ENCODE data around the gene UCK2. TPM values are rescaled to one million over a fixed set of nuclear protein-coding genes. Genes with fewer than 3 reads are reported as not detected.

The UCK2 gene
- total RNA-seq, 1 experiment from 2014 or later: 88.4 TPM

DNA sequence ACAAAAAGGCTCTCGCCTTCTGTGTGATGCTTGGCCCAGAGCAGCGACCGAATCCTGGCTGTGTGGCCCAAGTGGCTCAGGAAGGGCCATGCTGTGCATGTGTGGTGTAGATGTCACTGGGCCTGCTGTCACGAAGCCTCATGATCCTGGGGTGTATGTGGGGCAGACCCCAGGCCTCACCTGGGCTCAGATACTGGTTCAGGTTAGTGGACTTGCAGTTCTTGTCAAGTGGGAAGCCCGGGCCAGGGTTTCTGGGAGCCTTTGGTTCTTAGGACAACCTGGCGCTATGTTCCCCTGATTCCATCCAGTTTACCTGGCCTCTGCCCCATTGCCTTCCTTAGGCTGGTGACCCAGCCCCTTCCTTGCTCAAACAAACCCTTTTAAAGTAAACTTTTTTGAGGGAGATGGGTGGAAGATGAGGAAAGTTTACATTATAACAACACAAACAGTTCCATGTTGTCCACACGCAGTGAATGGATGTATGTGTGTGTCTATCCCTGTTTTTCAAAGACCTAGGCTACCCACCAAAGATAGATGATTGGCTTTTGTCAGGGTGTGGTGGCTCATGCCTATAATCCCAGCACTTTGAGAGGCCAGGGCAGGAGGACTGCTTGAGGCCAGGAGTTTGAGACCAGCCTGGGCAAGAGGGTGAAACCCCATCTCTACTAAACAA lies 84.3 kb downstream of the UCK2 start:
- no TSS peak for BruUV-seq (replicated peaks)
- no peak for TF ChIP-seq JUND (IDR thresholded peaks at IDR 0.05)
- no peak for TF ChIP-seq EZH2phosphoT487 (IDR thresholded peaks at IDR 0.05; ENCODE audit: borderline replicate concordance)
- TF ChIP-seq, protein P1, sequence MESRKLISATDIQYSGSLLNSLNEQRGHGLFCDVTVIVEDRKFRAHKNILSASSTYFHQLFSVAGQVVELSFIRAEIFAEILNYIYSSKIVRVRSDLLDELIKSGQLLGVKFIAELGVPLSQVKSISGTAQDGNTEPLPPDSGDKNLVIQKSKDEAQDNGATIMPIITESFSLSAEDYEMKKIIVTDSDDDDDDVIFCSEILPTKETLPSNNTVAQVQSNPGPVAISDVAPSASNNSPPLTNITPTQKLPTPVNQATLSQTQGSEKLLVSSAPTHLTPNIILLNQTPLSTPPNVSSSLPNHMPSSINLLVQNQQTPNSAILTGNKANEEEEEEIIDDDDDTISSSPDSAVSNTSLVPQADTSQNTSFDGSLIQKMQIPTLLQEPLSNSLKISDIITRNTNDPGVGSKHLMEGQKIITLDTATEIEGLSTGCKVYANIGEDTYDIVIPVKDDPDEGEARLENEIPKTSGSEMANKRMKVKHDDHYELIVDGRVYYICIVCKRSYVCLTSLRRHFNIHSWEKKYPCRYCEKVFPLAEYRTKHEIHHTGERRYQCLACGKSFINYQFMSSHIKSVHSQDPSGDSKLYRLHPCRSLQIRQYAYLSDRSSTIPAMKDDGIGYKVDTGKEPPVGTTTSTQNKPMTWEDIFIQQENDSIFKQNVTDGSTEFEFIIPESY (IDR thresholded peaks at IDR 0.05; ENCODE audit: extremely low read depth, insufficient replicate concordance, low read length): no peak
- TF ChIP-seq EGR1 (IDR thresholded peaks at IDR 0.05; ENCODE audit: low read depth): no peak
- TF ChIP-seq YY1 (IDR thresholded peaks at IDR 0.05; ENCODE audit: extremely low read depth, insufficient replicate concordance, low read depth, low read length): no peak
- TF ChIP-seq, protein P2, sequence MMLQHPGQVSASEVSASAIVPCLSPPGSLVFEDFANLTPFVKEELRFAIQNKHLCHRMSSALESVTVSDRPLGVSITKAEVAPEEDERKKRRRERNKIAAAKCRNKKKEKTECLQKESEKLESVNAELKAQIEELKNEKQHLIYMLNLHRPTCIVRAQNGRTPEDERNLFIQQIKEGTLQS (IDR thresholded peaks at IDR 0.05): no peak
- TF ChIP-seq FOSL1 (IDR thresholded peaks at IDR 0.05; ENCODE audit: low read depth): no peak
- TF ChIP-seq, protein P3, sequence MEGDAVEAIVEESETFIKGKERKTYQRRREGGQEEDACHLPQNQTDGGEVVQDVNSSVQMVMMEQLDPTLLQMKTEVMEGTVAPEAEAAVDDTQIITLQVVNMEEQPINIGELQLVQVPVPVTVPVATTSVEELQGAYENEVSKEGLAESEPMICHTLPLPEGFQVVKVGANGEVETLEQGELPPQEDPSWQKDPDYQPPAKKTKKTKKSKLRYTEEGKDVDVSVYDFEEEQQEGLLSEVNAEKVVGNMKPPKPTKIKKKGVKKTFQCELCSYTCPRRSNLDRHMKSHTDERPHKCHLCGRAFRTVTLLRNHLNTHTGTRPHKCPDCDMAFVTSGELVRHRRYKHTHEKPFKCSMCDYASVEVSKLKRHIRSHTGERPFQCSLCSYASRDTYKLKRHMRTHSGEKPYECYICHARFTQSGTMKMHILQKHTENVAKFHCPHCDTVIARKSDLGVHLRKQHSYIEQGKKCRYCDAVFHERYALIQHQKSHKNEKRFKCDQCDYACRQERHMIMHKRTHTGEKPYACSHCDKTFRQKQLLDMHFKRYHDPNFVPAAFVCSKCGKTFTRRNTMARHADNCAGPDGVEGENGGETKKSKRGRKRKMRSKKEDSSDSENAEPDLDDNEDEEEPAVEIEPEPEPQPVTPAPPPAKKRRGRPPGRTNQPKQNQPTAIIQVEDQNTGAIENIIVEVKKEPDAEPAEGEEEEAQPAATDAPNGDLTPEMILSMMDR (IDR thresholded peaks at IDR 0.05 in 2 of 3, conservative IDR thresholded peaks at IDR 0.05 in 1 of 3; ENCODE audit: borderline replicate concordance in 1 of 3, insufficient read depth in 1 of 3, low read depth in 2 of 3, low read length in 2 of 3): no peak
- TF ChIP-seq POLR2A (IDR thresholded peaks at IDR 0.05; ENCODE audit: borderline replicate concordance, extremely low read depth, insufficient read depth, insufficient read length): no peak
- TF ChIP-seq CBX3 (IDR thresholded peaks at IDR 0.05; ENCODE audit: low read depth): no peak
- no peak for TF ChIP-seq SRF (IDR thresholded peaks at IDR 0.05; ENCODE audit: low read depth)
- TF ChIP-seq, protein P4, sequence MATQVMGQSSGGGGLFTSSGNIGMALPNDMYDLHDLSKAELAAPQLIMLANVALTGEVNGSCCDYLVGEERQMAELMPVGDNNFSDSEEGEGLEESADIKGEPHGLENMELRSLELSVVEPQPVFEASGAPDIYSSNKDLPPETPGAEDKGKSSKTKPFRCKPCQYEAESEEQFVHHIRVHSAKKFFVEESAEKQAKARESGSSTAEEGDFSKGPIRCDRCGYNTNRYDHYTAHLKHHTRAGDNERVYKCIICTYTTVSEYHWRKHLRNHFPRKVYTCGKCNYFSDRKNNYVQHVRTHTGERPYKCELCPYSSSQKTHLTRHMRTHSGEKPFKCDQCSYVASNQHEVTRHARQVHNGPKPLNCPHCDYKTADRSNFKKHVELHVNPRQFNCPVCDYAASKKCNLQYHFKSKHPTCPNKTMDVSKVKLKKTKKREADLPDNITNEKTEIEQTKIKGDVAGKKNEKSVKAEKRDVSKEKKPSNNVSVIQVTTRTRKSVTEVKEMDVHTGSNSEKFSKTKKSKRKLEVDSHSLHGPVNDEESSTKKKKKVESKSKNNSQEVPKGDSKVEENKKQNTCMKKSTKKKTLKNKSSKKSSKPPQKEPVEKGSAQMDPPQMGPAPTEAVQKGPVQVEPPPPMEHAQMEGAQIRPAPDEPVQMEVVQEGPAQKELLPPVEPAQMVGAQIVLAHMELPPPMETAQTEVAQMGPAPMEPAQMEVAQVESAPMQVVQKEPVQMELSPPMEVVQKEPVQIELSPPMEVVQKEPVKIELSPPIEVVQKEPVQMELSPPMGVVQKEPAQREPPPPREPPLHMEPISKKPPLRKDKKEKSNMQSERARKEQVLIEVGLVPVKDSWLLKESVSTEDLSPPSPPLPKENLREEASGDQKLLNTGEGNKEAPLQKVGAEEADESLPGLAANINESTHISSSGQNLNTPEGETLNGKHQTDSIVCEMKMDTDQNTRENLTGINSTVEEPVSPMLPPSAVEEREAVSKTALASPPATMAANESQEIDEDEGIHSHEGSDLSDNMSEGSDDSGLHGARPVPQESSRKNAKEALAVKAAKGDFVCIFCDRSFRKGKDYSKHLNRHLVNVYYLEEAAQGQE (IDR thresholded peaks at IDR 0.05; ENCODE audit: low read depth): no peak
- TF ChIP-seq RAD21 (IDR thresholded peaks at IDR 0.05; ENCODE audit: low read depth): no peak
- no peak for TF ChIP-seq CEBPB (IDR thresholded peaks at IDR 0.05; ENCODE audit: low read depth)
- no peak for TF ChIP-seq POLR2AphosphoS5 (IDR thresholded peaks at IDR 0.05; ENCODE audit: low read depth, low read length)
- TF ChIP-seq, protein P5, sequence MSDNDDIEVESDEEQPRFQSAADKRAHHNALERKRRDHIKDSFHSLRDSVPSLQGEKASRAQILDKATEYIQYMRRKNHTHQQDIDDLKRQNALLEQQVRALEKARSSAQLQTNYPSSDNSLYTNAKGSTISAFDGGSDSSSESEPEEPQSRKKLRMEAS (IDR thresholded peaks at IDR 0.05): no peak
- TF ChIP-seq SP1 (IDR thresholded peaks at IDR 0.05; ENCODE audit: low read depth): no peak
- TF ChIP-seq ZFX (IDR thresholded peaks at IDR 0.05): no peak
- no peak for TF ChIP-seq TCF7L2 (IDR thresholded peaks at IDR 0.05; ENCODE audit: borderline replicate concordance, extremely low read depth, insufficient read depth, insufficient read length)
- H3K36me3 ChIP-seq (ENCODE audit: control insufficient read depth in 1 of 2, insufficient read depth in 2 of 2, low read length in 2 of 2): peaks cover 4 to 35% of the 10 kb centered on the region in 2 experiments; a peak in 3 of 4 replicates
- RAD21 ChIA-PET (ENCODE audit: low non-redundant PET in 1 of 2, low total read pairs in 2 of 2, uncharacterized antibody in 2 of 2, unreplicated experiment in 2 of 2): no interaction called here
- CTCF ChIA-PET: interaction anchor here (0.9 to 4.5 kb wide), 2 partner anchors 310 to 312 kb away, joined by 3 to 25 read pairs; no protein-coding TSS in a partner anchor
- DNase-seq (ENCODE audit: low read depth, low spot score): no peak
- H3K4me2 ChIP-seq (ENCODE audit: low read length): no peak overlapping the region
- no peak overlapping the region for H3K9ac ChIP-seq (ENCODE audit: low read length)
- H2AFZ ChIP-seq (ENCODE audit: low read depth, low read length, poor library complexity, severe bottlenecking): no peak overlapping the region
- H3K4me3 ChIP-seq (replicated peaks in 1 of 2; ENCODE audit: low read depth in 1 of 2, low read length in 2 of 2): no peak overlapping the region
- intact Hi-C loops (cut with micrococcal nuclease): loop anchor here (5.0 kb wide), 2 partner anchors 84 to 519 kb away; partner anchors contain the start of gene UCK2
- ATAC-seq: no peak
- H3K79me2 ChIP-seq (ENCODE audit: insufficient read depth, low read length): no peaks in the 10 kb centered on the region
- no peak overlapping the region for H3K27ac ChIP-seq (ENCODE audit: low read depth, low read length)
- POLR2A ChIA-PET: no interaction called here
- H3K27me3 ChIP-seq (ENCODE audit: insufficient read depth, low read length): no peaks in the 10 kb centered on the region
- H3K9me3 ChIP-seq (ENCODE audit: control insufficient read depth in 1 of 2, insufficient read depth in 1 of 2, low read depth in 1 of 2, low read length in 2 of 2): no peaks in the 10 kb centered on the region
- no peaks in the 10 kb centered on the region for H3K9me2 ChIP-seq (ENCODE audit: insufficient read depth)
- no peaks in the 10 kb centered on the region for H3K4me1 ChIP-seq (ENCODE audit: control insufficient read depth in 1 of 2, insufficient read depth in 2 of 2, low read length in 2 of 2)
- no peaks in the 10 kb centered on the region for H4K20me1 ChIP-seq (ENCODE audit: insufficient read depth)

Data from HCT116 (cell line).